CD14-positive monocyte (primary cell): ENCODE data around the gene SPG11. TPM values are rescaled to one million over a fixed set of nuclear protein-coding genes. Genes with fewer than 3 reads are reported as not detected.

ENCODE experiments used
- DNase-seq, 3 donors: peaks; one replicate each; pipeline ENCODE4 v3.0.0-alpha.2; 2011 to 2022
- H2AFZ ChIP-seq: 2 replicates; pipeline ENCODE4 v1.6.0; 2012; ENCODE audit warnings: mild to moderate bottlenecking, low read depth, low read length, inconsistent platforms; ENCODE audit not compliant: insufficient read depth, poor library complexity, severe bottlenecking
- H3K27ac ChIP-seq, 2 donors: 1 replicate in 1 of 2; 2 replicates in 1 of 2; pipeline ENCODE4 v1.5.1; 2012 to 2013; ENCODE audit warnings: low read length in 2 of 2, control low read depth in 1 of 2, inconsistent platforms in 1 of 2, low read depth in 1 of 2, mild to moderate bottlenecking in 1 of 2
- H3K27me3 ChIP-seq, 2 donors: one replicate each; pipeline versions ENCODE4 v1.6.0 to v1.6.1; 2011 to 2013; ENCODE audit warnings: low read length in 2 of 2; ENCODE audit not compliant: control insufficient read depth in 2 of 2, insufficient read depth in 2 of 2
- H3K36me3 ChIP-seq, 2 donors: replicated peaks in 1 of 2; 1 replicate in 1 of 2; 2 replicates in 1 of 2; pipeline versions ENCODE4 v1.5.1 to v1.6.1; 2012 to 2013; ENCODE audit warnings: low read length in 2 of 2, control low read depth in 1 of 2, inconsistent platforms in 1 of 2, mild to moderate bottlenecking in 1 of 2; ENCODE audit not compliant: insufficient read depth in 2 of 2, control insufficient read depth in 1 of 2
- H3K4me1 ChIP-seq, 2 donors: 1 replicate in 1 of 2; 2 replicates in 1 of 2; pipeline versions ENCODE4 v1.5.1 to v1.6.1; 2012 to 2013; ENCODE audit warnings: low read length in 2 of 2, control low read depth in 1 of 2, inconsistent platforms in 1 of 2, mild to moderate bottlenecking in 1 of 2, moderate library complexity in 1 of 2; ENCODE audit not compliant: insufficient read depth in 2 of 2, control insufficient read depth in 1 of 2
- H3K4me2 ChIP-seq: replicated peaks from 2 replicates; pipeline ENCODE3; 2012; ENCODE audit warnings: low read length, moderate library complexity, mild to moderate bottlenecking; ENCODE audit not compliant: poor library complexity, severe bottlenecking; ENCODE audit errors: extremely low read depth
- H3K4me3 ChIP-seq, 3 experiments: fragments of 200-600 bp in 1 of 3; sonication (generic) in 1 of 3; replicated peaks in 1 of 3; 1 replicate in 2 of 3; 2 replicates in 1 of 3; pipeline ENCODE4 v1.5.1; 2011 to 2013; ENCODE audit warnings: low read length in 3 of 3, mild to moderate bottlenecking in 3 of 3, control low read depth in 2 of 3, low read depth in 2 of 3, inconsistent platforms in 1 of 3, moderate library complexity in 1 of 3
- H3K79me2 ChIP-seq: 2 replicates; pipeline ENCODE4 v1.6.0; 2012; ENCODE audit warnings: mild to moderate bottlenecking, control low read depth, inconsistent platforms, low read length, moderate library complexity; ENCODE audit not compliant: insufficient read depth
- H3K9ac ChIP-seq: 2 replicates; pipeline ENCODE4 v1.6.0; 2017; ENCODE audit warnings: low read length, mild to moderate bottlenecking; ENCODE audit not compliant: insufficient read depth, poor library complexity, severe bottlenecking
- H3K9me3 ChIP-seq, 2 donors: replicated peaks in 1 of 2; 1 replicate in 1 of 2; 2 replicates in 1 of 2; pipeline versions ENCODE4 v1.5.1 to v1.6.1; 2012 to 2013; ENCODE audit warnings: low read length in 2 of 2, control low read depth in 1 of 2; ENCODE audit not compliant: control insufficient read depth in 1 of 2, insufficient read depth in 1 of 2
- H4K20me1 ChIP-seq: 2 replicates; pipeline ENCODE4 v1.6.0; 2012; ENCODE audit warnings: mild to moderate bottlenecking, low read length, control low read depth, moderate library complexity; ENCODE audit not compliant: insufficient read depth
- H3K27ac Mint-ChIP-seq, 7 donors: one replicate each; pipeline ENCODE4 v1.8.0; 2020; ENCODE audit warnings: mild to moderate bottlenecking in 7 of 7, mixed read lengths in 7 of 7, moderate library complexity in 6 of 7, inconsistent platforms in 2 of 7
- H3K27me3 Mint-ChIP-seq, 3 donors: one replicate each; pipeline ENCODE4 v1.8.0; 2021 to 2022; ENCODE audit warnings: low read depth in 3 of 3, mild to moderate bottlenecking in 3 of 3, mixed read lengths in 3 of 3, moderate library complexity in 3 of 3, inconsistent platforms in 1 of 3
- H3K36me3 Mint-ChIP-seq, 2 donors: one replicate each; pipeline ENCODE4 v1.8.0; 2020; ENCODE audit warnings: mixed read lengths in 2 of 2, inconsistent platforms in 1 of 2, mild to moderate bottlenecking in 1 of 2
- H3K4me1 Mint-ChIP-seq: one replicate; pipeline ENCODE4 v1.8.0; 2020; ENCODE audit warnings: mild to moderate bottlenecking, mixed read lengths
- H3K4me3 Mint-ChIP-seq, 2 donors: one replicate each; pipeline ENCODE4 v1.8.0; 2020; ENCODE audit warnings: mild to moderate bottlenecking in 2 of 2, mixed read lengths in 2 of 2, moderate library complexity in 1 of 2
- H3K9me3 Mint-ChIP-seq, 7 donors: one replicate each; pipeline ENCODE4 v1.8.0; 2020 to 2022; ENCODE audit warnings: mixed read lengths in 7 of 7, mild to moderate bottlenecking in 6 of 7, moderate library complexity in 6 of 7, inconsistent platforms in 2 of 7
- CTCF ChIP-seq: fragments of 200-600 bp; IDR thresholded peaks from one replicate; pipeline ENCODE4 v1.8.0; 2022; ENCODE audit warnings: antibody characterized with exemption, mild to moderate bottlenecking
- WGBS: methylation state at CpG from one replicate; pipeline ENCODE4 v1.1.5; 2013; ENCODE audit warnings: missing lambda C conversion rate; ENCODE audit not compliant: insufficient coverage; 5-methylcytosine and 5-hydroxymethylcytosine counted together
- intact Hi-C, 2 donors: fragments of 100-400 bp; cut with micrococcal nuclease; formaldehyde crosslinking; loops; one replicate each; pipeline versions ENCODE4 v1.15.0 to v1.15.1; 2023
- polyA plus RNA-seq, 3 donors: library from polyadenylated mRNA; depleted of rRNA in 1 of 3; unstranded in 2 of 3; stranded (reverse) in 1 of 3; fragments of 300-500 nt in 2 of 3; fragments of >200 nt in 1 of 3; fragmentation: Illumina TruSeq in 2 of 3; gene quantifications; 1 replicate in 2 of 3; 2 replicates in 1 of 3; pipeline ENCODE4 v1.2.3, GENCODE V29; 2012 to 2021

The SPG11 gene
- polyA plus RNA-seq, 3 donors, result 26.4 to 140 (median 50.4) TPM

GRCh38 chr15:44623178-44623577 lies 40.3 kb downstream of the SPG11 start:
- H3K4me3 ChIP-seq, result no peak overlapping the region
- intact Hi-C loops, result no loop called here
- no peaks in the 10 kb centered on the region for H3K79me2 ChIP-seq
- no peak for TF ChIP-seq CTCF
- H3K9me3 ChIP-seq, result no peaks in the 10 kb centered on the region
- H3K4me1 Mint-ChIP-seq, result no peaks in the 10 kb centered on the region
- peaks cover 95 to 100% of the 10 kb centered on the region in 2 donors for H3K36me3 ChIP-seq
- peaks cover 84 to 94% of the 10 kb centered on the region in 2 donors for H3K36me3 Mint-ChIP-seq
- no peaks in the 10 kb centered on the region for H3K27me3 Mint-ChIP-seq
- H3K9me3 Mint-ChIP-seq, result peaks cover 0 to 4% (median 0%) of the 10 kb centered on the region in 7 donors
- no peaks in the 10 kb centered on the region for H3K4me1 ChIP-seq
- no peak overlapping the region for H3K4me3 Mint-ChIP-seq
- DNase-seq, result no peak
- H3K4me2 ChIP-seq, result no peak overlapping the region
- H4K20me1 ChIP-seq, result peaks cover 44% of the 10 kb centered on the region
- no peak overlapping the region for H3K9ac ChIP-seq
- H3K27me3 ChIP-seq, result no peaks in the 10 kb centered on the region
- H2AFZ ChIP-seq, result no peak overlapping the region
- H3K27ac Mint-ChIP-seq, result peak overlapping the region in 2 of 7 donors; percentile 41 to 69
- no peak overlapping the region for H3K27ac ChIP-seq

GRCh38 chr15:44620081-44620480 lies 43.4 kb downstream of the SPG11 start:
- peaks cover 87 to 92% of the 10 kb centered on the region in 2 donors for H3K36me3 Mint-ChIP-seq
- no peak overlapping the region for H3K4me3 ChIP-seq
- intact Hi-C loops, result no loop called here

More at GRCh38 chr15:44620081-44620480, 43.4 kb downstream of the SPG11 start:
- Histone ChIP-seq H3K4me1 (no peaks in the 10 kb centered on the region), H3K4me2 (no peak overlapping the region), H3K9me3 (no peaks in the 10 kb centered on the region), H2AFZ (no peak overlapping the region), H3K36me3 (peaks cover 98 to 100% of the 10 kb centered on the region in 2 donors), H3K9ac (no peak overlapping the region), H3K79me2 (no peaks in the 10 kb centered on the region), H3K27me3 (no peaks in the 10 kb centered on the region), H4K20me1 (peaks cover 38% of the 10 kb centered on the region), H3K27ac (no peak overlapping the region)
- no peaks in the 10 kb centered on the region for H3K27me3 Mint-ChIP-seq
- TF ChIP-seq CTCF, result no peak
- no CpG with 5 or more reads among the region's 1 CpG for WGBS
- no peaks in the 10 kb centered on the region for H3K4me1 Mint-ChIP-seq
- no peak overlapping the region for H3K4me3 Mint-ChIP-seq
- no peak for DNase-seq
- H3K9me3 Mint-ChIP-seq, result no peaks in the 10 kb centered on the region
- peak overlapping the region in 1 of 7 donors; percentile 38 for H3K27ac Mint-ChIP-seq
